Peyer's patch (tissue), 4 donors: ENCODE results near the gene CCDC182.

ENCODE experiments used
- POLR2A ChIP-seq, 2 donors: fragments of 450-650 bp; IDR thresholded peaks; one replicate each; pipeline ENCODE4 v1.5.1; 2017; ENCODE audit warnings: antibody characterized with exemption in 2 of 2, mild to moderate bottlenecking in 2 of 2, moderate library complexity in 2 of 2
- TF ChIP-seq, protein P1 (sequence below), 6 experiments: fragments of 450-650 bp in 4 of 6; fragments of 200-600 bp in 2 of 6; sonication (generic) in 1 of 6; IDR thresholded peaks; one replicate each; pipeline ENCODE4 v1.5.1; 2017 to 2019; ENCODE audit warnings: antibody characterized with exemption in 6 of 6, mild to moderate bottlenecking in 3 of 6, moderate library complexity in 1 of 6

- TF ChIP-seq POLR2A (IDR thresholded peaks at IDR 0.05), result no peak
- TF ChIP-seq, protein P1, sequence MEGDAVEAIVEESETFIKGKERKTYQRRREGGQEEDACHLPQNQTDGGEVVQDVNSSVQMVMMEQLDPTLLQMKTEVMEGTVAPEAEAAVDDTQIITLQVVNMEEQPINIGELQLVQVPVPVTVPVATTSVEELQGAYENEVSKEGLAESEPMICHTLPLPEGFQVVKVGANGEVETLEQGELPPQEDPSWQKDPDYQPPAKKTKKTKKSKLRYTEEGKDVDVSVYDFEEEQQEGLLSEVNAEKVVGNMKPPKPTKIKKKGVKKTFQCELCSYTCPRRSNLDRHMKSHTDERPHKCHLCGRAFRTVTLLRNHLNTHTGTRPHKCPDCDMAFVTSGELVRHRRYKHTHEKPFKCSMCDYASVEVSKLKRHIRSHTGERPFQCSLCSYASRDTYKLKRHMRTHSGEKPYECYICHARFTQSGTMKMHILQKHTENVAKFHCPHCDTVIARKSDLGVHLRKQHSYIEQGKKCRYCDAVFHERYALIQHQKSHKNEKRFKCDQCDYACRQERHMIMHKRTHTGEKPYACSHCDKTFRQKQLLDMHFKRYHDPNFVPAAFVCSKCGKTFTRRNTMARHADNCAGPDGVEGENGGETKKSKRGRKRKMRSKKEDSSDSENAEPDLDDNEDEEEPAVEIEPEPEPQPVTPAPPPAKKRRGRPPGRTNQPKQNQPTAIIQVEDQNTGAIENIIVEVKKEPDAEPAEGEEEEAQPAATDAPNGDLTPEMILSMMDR (IDR thresholded peaks at IDR 0.05), result no peak
Observed at GRCh38 chr17:57718878-57719277, 26.2 kb downstream of the CCDC182 start.
